ENCODE results near the gene LPXN. TPM values are rescaled to one million over a fixed set of nuclear protein-coding genes. Genes with fewer than 3 reads are reported as not detected.

LPXN gene
- total RNA-seq, 1 donor from 2014 or later = 2.2 TPM

DNA sequence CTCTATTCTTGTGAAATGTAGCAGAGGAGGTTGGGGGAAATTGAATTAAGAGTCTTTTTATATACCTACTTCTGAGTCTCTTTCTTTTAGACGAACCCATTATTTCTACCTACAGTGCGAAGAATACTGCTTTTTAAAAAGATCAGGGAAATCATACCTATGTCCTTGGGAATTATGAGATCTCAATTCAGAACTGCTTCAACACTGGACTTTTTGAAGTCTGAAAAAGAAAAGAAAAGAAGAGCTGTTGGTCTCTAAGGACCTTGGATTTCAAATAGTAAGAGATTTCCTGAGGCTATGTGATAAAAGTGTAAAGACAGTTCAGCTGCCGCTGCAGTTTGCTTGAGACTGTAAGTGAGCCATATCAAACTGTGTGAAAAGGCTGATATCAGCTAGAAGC, 64.0 kb downstream of the LPXN start:
- no peak for DNase-seq

GRCh38 chr11:58509748-58510147, 65.9 kb downstream of the LPXN start:
- no peak for DNase-seq

DNA sequence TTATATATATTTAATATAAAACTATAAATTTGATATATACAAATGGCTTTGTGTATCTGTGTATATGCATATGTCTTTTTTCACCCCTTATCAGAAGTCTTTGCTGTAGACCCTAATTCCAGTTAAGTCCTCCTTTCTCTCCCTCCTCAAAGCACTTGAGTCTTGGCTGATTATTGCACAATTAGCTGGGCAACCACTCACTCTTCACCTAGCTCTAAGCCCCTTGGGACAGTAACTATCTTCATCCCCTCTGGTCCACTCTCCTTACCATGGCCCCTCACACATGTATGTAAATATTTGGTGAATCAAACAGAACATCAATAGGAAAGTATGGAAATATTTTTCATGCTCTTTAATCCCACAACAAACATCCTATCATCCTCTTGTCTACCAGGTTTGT, 66.8 kb downstream of the LPXN start:
- no peak for DNase-seq

- DNase-seq = no peak
These were observed 67.7 kb downstream of the LPXN start, which contains the start of gene OR5B21 for GRCh38 chr11:58508005-58508404. Gene OR5B21, minus strand, starts transcription at chr11:58508105. Its CDS starts 0 bp downstream, at chr11:58508105.

DNA sequence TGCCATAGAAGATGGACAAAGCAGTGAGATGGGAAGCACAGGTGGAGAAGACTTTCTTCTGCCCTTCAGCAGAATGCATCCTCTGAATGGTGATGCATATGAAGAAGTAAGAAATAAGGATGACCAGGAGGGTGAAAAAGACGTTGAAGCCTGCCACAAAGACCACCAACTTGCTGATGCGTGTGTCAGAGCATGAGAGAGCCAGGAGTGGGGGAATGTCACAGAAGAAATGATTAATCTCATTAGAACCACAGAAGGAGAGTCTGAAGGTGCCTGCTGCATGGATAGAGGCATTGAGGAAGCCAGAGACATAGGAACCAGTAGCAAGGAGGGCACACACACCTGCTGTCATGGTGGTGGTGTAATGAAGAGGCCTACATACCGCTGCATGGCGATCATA, 68.3 kb downstream of the LPXN start:
- DNase-seq = no peak

- DNase-seq = no peak
These were observed 68.7 kb downstream of the LPXN start for GRCh38 chr11:58506935-58507334.

DNA sequence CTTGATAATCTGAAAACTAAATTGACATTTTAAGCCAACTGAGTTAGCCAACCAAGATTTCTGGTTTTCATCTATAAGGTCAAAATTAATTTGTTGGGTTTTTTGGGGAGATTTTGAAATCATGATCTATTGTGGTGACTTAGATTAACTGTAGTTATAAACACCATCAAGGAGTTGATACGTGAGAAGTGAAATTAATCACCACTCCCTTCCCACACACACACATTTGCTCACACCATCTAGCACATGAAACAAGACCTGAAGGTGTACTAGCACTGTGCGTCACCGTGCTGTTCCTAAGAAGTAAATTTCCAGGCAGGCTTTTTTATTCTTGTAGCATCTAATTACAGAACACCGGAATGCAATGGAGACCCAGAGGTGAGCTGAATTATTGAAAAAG, 69.8 kb downstream of the LPXN start:
- no peak for DNase-seq

- no peak for DNase-seq
These were observed 71.4 kb downstream of the LPXN start for GRCh38 chr11:58504232-58504631.

GRCh38 chr11:58503361-58503856, 72.2 kb downstream of the LPXN start:
- no peak for DNase-seq

DNA sequence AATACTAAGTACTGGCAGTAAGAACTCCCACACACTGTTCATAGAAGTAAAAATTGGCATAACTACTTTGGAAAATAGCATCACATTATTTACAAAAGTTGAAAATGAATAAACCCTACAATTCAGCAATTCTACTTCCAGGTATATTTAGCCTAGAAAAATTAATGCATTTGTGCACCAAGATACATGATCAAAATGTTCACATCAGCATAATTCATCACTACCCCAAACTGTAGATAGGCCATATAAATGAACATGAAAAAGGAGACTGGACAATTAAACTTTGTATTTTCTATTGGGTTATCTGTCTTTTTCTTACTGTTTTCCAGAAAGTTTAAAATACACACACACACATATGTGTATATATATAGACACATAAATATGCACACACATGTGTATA, 73.7 kb downstream of the LPXN start:
- DNase-seq = no peak

DNA sequence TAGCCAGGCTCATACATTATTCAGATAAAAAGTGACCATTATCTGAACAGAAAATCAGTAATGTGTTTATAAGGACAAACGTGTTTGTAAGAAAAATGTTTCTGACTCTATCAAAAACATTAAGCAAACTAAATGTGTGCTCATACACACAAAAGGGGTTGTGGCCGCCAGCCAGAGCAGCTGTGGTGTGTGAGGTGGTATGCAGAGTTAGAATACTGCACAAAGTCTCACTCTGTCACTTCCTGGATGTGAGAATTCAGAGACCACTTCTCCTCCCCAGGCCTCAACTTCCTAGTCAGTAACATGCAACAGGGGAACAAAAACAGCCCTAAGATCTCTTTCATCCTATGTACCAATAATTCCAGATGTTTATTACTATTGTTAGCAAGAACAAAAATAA, 77.2 kb downstream of the LPXN start:
- peak; percentile 7 for DNase-seq

DNA sequence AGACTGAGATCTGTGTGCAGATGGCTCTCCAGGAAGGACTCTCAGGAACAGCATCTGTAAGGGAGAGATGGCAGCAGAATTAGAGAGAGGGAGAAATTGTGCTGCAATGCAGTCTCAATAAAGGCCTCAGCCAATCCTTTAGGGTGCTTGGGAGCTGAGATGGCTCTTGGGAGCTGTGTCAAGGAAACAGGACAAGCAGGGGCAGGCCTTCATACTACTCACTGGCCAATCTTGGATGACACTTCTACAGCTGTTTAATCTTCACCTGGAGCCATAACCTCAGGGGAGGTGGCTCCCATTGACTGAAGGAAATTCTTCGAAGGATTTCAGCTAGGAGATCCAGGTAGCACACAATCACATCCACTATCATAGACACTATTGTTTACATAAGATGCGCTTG, 77.7 kb downstream of the LPXN start:
- DNase-seq = no peak

DNA sequence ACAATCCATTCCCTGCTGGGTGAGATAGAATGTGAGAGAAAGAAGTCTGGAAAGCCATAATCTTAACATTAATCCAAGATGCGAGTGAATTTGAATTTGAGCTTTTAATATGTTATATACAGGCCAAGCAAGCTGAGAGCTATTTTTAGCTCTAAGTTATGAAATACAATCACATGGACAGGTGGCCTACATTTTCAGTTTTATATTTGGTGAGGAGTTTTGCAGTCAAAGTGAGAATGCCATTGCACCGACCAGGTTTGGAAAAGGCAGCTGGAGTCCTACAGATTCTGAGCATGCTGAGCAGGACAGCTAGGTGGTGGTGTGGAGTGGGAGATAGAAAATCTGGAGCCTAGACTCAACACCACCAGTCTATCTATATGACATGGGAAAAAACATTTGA, 79.8 kb downstream of the LPXN start:
- DNase-seq = no peak

DNA sequence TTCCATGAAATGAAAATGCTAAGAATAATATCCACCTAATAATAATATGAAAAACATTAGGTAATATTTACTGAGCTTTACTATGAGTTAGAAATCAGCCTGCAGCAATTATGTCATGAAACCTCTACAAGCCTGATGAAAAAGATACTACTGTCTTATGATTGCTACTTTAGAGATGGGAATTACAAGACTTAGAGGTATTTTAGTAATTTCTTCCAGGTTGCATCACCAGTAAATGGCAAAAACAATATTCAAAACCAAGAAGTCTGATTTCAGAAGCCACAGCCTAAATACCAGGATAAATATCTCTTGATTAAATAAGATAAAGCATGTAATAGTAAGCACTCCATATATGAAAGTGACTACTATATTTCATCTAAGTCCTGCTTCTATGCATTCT, 81.6 kb downstream of the LPXN start:
- no peak for DNase-seq

GRCh38 chr11:58493676-58494075, 82.0 kb downstream of the LPXN start:
- no peak for DNase-seq

GRCh38 chr11:58490827-58491226, 84.8 kb downstream of the LPXN start:
- no peak for DNase-seq

DNA sequence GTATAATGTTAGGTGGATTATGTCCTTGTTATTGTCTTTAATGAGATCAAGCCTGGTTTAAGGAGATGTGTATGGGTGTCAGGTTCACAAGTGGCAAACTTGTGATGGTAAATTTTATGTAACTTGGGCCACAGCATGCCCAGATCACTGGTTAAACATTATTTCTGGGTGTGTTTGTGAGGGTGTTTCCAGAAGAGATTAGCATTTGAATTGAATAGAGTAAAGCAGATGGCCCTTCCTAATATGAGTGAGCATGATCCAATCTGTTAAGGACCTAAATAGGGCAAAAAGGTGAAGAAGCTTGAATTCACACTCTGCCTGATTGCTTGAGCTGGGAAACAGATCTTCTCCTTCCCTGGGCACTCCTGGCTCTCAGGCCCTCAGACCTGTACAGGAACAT, 88.5 kb downstream of the LPXN start:
- no peak for DNase-seq

DNA sequence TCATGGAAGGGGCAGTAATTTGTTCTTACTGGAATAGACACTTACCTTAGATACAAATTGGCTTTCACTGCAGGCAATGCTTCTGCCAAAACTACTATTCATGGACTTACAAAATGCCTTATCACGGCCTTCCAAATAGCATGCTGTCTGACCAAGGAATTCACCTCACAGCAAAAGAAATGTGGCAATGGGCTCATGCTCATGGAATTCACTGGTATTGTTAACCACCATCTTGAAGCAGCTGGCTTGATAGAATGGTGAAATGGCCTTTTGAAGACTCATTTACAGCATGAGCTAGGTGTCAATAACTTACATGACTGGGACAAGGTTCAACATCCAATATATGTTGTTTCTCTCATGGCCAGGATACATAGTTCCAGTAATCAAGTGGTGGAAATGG, 89.7 kb downstream of the LPXN start:
- no peak for DNase-seq

Other genes with a start within 250 kb of the LPXN start
- not detected in 2 replicates for gene OR5B17, start 216.8 kb downstream of the LPXN start, total RNA-seq
- not detected in 2 replicates for gene OR5B3, start 169.0 kb downstream of the LPXN start, total RNA-seq
- not detected in 2 replicates for gene OR5B2, start 147.7 kb downstream of the LPXN start, total RNA-seq
- not detected in 2 replicates for gene OR5B12, start 133.6 kb downstream of the LPXN start, total RNA-seq
- not detected in 2 replicates for gene OR5B21, start 67.8 kb downstream of the LPXN start, total RNA-seq
- gene ZFP91, start 3.2 kb upstream of the LPXN start, total RNA-seq = 45.8 and 58.8 TPM in 2 replicates
- 1.7 and 2.8 TPM in 2 replicates for gene CNTF, start 46.8 kb upstream of the LPXN start, total RNA-seq
- under 0.01 TPM in 1 of 2 replicates, not detected in the other for gene GLYAT, start 156.1 kb upstream of the LPXN start, total RNA-seq